Measurements from ENCODE around the gene CD82.
"Not testable (repeated sequence)": the region's sequence is repeated elsewhere in the genome, so short reads cannot be mapped to it uniquely, and the experiment has no call there.

The CD82 gene

DNA sequence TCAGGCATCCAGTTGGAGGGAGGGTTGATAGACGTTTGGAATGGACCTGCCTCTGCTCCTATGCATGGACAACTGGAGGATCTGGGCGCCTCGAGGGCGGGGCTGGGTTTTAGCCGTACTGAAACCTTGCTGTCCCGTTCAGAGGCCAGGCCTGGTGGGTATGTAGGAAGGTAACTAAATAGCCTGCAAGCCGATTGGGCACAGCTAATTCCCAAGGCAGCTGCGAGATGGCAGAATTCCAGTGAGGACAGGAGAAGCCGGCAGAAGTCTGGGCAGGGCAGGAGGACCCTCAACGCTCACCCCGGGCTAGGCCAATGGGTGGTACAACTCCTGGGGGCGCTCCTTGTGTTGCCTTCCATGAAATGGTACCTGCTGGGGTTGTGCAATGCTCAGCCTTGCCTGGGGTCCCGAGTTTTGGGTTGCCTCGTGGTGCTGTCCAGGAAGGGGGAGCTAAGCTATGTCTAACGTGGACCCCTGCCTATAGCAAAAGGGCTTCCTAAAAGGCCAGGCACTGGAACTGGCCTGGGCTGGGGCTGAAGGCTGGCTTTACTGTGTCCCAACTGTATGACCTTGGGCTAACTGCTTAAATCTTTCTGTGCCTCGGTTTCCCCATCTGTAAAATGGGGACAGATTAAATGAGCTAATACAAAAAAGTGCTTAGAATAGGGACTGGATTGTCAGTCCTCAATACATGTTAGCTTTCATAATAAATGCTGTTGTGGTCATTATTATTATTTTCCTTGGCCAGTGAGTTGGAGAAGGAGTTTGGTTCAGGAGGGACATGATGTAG lies 30.1 kb upstream of the CD82 start:
- FAIRE-seq, result no peak

DNA sequence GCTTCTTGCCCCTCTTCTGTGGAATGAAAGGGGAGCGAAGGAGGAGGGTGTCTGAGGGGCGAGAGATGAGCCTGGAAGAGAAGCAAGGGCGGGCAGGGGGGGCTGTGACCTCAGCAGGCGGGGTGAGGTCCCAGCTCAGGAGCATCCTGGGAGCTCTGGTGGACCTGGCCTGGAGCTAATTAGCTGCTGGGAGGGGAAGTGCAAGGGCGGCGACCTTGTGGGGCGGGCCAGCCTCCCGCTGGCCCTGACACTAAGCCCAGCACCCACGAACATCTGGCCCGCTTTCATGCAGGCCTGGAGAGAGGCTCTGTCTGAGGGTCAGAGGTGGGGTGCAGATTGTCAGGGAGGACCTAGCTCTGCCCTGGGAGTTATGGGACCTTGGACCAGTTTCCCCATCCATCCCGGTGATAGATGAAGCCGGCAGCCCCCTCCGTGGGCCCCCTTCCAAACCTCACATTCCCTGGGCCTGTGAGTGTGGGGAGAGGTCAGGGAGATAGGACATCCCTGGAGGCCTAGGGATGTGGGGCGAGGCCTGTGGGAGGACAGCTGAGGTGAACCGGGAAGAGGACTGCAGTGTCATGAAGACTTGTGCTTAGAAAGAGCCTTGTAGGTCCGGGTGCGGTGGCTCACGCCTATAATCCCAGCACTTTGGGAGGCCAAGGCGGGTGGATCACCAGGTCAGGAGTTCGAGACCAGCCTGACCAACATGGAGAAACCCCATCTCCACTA lies 28.5 kb upstream of the CD82 start:
- FAIRE-seq, result no peak

DNA sequence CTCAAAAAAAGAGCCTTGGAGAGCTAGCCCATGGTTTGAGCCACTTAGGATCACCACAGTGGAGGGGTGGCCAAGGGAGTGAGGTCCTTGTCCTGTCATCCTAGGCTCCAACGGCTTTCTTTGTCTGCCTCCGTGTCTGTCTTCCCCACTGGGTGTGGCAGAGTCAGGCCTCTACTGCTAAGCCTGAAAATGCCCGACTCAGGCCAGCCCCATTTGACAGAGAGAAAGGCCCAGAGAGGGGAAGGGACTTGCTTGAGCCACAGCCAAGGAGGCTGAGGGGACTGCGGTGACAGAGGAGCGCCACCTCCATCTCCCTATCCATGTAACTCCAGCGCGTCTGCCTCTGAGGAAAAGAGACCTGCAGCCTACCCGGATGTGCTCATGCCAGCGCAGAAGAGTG lies 27.8 kb upstream of the CD82 start:
- FAIRE-seq, result no peak

DNA sequence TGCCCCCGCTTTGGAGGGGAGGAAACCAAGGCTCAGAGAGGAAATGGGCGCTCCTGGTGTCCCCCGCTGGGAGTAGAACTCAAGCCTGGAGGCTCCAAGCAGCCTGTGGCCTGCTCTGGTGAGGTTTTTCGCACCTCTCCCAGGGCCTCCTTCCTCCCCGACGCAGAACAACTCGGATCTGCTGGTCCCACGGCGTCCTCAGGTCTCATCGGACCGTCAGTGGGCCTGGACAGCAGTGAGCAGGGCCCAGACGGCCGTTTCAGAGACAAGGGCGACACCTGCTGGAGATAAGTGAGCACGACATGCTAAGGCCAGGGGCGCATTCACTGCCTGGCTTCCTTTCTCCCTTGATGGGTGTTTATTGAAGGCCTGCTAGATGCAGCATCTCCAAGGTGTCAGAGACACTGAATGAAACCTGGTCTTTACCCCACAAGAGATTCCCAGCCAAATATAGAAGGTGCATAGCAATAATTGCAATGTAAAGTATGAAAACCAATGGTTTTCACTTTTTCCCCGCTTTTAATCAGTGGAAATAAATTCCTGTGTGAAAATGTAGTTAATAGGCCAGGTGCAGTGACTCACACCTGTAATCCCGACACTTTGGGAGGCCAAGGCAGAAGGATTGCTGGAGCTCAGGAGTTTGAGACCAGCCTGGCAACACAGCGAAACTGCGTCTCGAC lies 26.9 kb upstream of the CD82 start:
- no peak for FAIRE-seq

DNA sequence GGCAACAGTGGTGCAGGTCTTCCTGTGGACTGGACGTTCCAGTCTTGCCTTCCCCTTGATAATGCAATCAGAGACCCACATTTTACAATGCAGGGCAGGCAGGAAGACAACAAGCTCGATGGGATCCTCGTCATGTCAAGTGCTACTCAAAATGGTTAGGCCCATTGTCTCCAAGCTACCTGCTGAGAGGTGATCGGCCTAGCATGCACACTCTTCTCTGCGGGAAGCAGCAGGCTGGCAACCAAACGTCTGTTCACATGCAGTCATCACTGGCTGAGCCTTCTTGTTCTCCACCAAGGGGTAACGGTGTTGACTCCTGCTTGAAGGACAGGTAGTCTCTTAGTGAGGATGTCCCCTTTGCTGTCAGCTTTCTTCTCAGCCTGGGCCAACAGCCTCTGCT lies 25.5 kb upstream of the CD82 start:
- no peak for FAIRE-seq

DNA sequence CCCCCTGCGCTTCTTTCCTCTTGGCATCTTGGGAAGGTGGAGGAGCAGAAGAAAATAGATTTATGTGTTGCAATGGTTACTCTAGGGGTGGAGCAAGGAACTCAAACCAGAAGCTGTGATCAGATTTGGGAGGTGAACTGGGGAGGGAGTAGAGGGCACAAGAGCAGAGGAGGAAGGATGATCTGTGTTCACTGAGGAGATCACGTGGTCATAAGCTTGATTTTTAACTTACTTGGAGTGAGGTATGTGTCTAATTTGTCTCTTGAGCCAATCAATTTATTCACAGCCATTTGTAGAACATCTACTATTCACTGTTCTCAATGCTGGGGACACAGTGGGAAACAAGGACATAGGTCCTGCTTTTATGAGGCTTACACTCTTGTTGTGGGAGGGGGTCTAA lies 24.8 kb upstream of the CD82 start:
- no peak for FAIRE-seq

DNA sequence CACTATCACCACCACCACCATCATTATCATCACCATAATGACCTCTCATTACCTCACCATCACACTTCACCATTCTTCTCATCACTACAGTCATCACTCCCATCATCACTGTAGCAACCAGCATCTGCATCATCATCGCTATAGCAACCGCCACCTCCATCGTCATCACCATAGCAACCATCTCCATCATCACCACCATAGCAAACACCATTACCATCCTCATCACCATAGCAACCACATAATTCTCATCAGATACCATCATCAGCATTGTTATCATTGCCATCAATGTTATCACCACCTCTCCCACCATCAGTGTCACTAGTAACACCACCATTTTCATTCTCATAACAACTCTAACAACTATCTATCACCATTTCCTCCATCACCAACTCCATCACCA lies 23.1 kb upstream of the CD82 start:
- no peak for FAIRE-seq

DNA sequence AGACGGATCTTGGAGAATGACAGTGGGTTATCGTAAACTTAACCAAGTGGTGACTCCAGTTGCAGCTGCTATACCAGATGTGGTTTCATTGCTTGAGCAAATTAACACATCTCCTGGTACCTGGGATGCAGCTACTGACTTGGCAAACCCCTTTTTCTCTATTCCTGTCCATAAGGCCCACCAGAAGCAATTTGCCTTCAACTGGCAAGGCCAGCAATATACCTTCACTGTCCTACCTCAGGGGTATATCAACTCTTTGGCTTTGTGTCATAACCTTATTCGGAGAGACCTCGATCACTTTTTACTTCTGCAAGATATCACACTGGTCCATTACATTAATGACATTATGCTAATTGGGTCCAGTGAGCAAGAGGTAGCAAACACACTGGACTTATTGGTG lies 18.5 kb upstream of the CD82 start:
- not testable (repeated sequence) for FAIRE-seq

DNA sequence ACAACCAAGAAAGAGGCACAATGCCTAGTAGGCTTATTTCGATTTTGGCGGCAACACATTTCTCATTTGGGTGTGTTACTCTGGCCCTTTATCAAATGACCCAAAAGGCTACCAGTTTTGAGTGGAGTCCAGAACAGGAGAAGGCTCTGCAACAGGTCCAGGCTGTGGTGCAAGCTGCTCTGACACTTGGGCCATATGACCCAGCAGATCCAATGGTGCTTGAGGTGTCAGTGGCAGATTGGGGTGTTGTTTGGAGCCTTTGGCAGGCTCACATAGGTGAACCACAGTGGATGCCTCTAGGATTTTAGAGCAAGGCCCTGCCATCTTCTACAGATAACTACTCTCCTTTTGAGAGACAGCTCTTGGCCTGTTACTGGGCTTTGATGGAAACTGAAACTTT lies 17.9 kb upstream of the CD82 start:
- not testable (repeated sequence) for FAIRE-seq

DNA sequence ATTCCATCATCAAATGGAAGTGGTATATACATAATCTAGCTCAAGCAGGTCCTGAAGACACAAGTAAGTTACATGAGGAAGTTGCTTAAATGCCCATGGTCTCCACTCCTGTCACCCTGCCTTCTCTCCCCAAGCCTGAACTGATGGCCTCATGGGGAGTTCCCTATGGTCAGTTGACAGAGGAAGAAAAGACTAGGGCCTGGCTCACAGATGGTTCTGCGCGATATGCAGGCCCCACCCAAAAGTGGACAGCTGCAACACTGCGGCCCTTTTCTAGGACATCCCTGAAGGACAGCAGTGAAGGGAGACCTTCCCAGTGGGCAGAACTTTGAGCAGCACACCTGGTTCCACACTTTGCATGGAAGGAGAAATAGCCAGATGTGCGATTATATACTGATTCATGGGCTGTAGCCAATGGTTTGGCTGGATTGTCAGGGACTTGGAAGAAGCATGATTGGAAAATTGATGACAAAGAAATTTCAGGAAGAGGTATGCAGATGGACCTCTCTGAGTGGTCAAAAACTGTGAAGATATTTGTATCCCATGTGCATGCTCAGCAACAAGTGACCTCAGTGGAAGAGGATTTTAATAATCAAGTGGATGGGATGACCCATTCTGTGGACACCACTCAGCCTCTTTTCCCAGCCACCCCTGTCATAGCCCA lies 17.3 kb upstream of the CD82 start:
- FAIRE-seq, result no peak

DNA sequence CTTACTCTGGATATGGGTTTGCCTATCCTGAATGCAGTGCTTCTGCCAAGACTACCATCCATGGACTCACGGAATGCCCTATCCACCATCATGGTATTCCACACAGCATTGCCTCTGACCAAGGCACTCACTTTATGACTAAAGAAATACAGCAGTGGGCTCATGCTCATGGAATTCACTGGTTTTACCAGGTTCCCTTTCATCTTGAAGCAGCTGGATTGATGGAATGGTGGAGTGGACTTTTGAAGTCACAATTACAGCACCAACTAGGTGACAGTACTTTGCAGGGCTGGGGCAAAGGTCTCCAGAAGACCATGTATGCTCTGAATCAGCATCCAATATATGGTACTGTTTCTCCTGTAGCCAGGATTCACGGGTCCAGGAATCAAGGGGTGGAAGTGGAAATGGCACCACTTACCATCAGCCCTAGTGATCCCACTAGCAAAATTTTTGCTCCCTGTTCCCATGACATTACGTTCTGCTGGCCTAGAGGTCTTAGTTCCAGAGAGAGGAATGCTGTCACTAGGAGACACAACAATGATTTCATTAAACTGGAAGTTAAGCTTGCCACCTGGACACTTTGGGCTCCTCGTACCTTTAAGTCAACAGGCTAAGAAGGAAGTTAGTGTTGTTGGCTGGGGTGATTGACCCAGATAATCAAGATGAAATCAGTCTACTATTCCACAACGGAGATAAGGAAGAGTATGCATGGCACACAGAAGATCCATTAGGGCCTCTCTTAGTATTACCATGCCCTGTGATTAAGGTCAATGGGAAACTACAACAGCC lies 16.3 kb upstream of the CD82 start:
- not testable (repeated sequence) for FAIRE-seq

DNA sequence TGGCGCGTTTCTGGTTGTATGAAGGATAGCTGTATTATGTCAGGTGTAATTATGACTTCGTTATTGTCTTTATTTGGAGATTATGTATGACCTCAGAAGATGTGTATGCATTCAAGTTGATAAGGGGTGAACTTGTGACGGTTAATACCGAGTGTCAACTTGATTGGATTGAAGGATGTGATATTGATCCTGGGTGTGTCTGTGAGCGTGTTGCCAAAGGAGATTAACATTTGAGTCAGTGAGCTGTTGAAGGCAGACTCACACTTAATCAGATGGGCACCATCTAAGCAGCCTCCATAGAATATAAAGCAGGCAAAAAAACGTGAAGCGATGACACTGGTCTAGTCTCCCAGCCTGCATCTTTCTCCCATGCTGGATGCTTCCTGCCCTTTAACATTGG lies 15.3 kb upstream of the CD82 start:
- FAIRE-seq, result no peak

DNA sequence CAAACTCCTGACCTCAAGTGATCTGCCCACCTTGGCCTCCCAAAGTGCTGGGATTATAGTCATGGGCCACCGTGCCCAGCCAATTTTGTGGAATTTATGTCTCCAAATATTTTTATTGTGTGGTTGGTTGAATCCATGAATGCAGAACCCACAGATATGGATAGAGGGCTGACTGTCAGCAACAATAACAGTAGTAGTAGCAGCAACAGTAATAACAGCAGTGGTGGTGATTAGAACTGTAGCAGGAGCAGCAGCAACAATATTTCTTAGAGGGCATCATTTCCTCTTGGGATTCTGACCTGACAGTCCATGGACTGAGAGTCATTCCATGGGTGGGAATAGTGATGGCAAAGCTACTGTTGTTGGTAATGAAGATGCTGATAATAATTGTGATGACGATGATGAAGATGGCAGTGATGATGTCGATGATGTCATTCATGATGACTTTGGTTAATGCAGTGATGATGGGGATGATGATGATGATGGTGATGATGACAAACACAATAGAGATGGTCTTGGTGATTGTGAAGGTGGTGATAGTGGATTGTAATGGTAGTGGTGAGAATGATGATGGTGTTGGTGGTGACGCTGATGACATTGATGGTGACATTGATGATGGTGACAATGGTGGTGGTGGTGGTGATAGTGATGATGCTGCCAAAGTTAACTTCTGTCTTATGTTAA lies 13.9 kb upstream of the CD82 start:
- FAIRE-seq, result no peak

DNA sequence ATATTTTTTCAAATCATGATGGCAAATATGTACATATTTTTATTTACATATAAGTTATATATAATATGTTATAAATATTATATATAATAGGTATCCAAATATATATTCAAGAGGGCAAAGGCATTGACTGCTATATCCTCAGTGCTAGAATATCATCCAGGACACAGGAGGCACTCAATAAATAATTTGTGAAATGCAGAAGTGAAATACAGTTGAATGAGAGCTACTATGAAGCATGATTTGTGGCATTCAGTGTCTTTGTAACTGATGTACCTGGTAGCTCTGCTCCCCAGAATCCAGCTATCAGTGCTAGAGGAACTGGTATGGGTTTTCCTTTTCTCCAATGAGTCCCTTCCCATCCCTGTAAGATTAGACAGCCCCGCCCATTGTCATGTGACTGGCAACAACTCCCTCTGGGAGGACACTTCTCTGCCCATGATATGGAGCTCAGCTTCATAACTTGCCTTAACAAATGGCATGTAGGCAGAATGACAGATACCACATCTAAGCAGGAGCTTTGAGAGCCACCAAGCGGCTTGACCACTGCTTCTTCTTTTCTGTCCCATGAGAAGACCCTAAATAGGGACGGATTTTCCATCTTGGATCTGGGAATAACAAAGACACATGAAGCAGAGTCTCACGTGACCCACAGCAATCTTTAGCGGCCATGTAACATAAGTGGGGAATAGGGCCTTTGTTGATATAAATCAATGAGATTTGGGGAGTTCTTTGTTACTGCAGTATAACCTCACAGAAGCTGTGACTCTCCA lies 10.2 kb upstream of the CD82 start:
- FAIRE-seq, result no peak

DNA sequence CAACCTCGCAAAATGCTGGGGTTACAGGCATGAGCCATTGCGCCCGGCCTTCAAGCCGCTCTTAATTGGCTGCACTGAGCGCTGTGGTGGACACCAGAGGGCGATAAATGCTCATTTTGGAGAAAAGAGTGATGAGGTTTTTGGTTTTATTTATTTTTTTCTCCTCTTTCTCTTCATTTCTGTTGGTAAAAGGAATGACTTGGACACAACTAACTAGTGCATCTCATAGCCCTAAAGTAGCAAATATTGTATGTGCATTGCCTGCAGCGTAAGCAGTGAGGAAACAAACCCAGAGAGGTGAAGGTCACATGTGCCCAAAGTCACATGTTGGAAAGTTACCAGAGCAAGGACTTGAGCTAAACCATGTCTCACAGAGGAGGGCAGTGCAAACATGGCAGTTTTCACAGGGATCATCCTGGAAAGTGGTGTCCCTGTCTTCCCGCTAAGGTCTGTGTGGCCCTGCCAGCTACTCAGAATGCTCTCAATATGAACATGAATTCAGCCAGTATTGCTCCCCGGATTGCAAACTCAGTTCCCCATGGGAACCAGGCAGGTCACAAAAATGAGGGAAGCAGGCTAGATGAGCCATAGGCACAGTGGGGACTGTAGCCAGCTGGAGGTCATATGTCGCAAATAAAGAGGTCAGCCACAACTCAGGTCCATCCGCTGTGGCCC lies 8.6 kb upstream of the CD82 start:
- no peak for FAIRE-seq

DNA sequence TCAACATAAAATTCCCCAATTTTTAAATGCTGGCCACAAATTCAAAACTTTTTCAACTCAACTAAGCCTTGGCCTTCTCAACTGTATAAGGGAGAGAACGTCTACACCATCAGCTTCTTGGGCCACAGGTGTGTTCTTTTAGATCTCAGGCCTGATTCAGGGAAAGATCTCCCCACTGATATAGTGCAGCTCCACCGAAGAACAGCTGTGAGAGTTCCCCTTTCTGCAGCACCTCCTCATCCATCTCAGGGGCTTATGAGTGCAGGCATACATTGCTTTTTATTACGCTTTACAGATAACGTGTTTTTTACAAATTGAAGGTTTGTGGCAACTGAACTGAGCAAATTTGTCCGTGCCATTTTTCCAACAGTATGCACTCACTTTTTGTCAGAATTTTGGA lies 8.0 kb upstream of the CD82 start:
- FAIRE-seq, result no peak

DNA sequence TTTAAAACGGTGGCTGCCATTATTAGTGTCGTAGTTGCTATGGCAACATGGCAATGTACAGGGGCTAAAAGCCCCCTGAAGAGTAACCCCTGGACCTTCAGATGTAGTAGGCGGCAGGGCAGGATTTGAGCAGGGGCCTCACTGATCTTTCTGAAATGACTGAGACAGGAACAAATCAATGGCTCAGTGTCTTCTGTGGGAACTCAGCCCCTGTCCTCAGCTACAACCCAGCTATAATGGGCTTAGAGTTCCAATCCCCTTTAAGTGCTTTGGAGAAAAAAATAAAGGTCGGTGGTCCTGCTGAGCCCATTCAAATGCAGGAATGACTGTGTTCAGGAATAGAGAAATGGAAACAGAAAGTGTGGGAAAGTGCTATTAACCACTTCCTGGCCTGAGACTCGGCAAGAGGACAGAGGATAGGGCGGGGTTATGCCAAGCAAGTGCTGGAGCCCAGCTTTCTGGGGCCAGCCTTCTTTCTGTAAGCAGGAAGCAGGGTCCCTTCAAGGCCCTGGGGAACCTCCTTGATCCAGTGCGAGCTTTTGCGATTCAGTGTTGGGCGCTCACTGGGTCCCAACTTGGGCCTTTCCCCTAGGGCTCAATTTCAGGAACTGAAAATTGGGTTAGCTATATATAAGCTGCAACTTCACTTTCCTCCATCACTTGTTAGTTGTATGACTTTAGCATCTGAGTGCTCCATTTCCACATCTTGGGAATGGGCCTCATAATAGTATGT lies 6.1 kb upstream of the CD82 start:
- no peak for FAIRE-seq

DNA sequence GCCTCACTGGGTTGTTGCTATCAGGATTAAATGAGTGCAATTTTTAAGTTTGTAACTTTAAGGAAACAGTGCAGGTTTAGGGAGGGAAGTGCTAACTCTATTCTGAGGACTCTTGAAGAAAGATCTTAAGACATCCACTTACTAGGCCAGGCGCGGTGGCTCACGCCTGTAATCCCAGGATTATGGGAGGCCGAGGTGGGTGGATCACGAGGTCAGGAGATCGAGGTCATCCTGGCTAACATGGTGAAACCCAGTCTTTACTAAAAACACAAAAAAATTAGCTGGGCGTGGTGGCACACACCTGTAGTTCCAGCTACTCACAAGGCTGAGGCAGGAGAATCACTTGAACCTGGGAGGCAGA lies 5.5 kb upstream of the CD82 start:
- not testable (repeated sequence) for FAIRE-seq

DNA sequence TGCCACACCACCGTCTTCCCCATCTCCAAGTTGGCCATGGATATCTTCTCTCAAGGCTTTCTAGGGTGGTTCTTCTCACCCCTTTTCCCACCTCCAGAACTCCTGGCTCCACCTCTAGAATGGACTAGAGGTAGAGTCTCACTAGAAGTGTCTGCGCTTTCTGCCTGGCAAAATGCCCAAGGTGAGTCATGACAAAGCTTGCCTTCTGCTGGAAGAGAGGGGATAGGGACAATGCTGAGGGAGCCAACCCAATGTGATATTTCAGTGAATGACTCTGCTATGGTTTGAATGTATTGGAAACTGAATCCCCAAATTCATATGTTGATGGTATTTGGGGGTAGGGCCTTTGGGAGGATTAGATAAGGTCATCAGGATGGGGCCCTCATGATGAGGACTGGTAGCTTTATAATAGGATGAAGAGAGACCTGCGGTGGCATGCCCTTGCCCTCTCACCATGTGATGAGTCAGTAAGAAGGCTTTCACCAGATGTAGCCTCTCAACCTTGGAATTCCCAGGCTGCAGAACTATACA lies 4.1 kb upstream of the CD82 start:
- FAIRE-seq, result no peak
